Left ventricle myocardium inferior (tissue), 1 donor: ENCODE results near the gene NAA20. TPM values are rescaled to one million over a fixed set of nuclear protein-coding genes. Genes with fewer than 3 reads are reported as not detected.

Experiments
- DNase-seq: peaks from one replicate; pipeline ENCODE4 v3.0.0-alpha.2; 2020
- H3K27ac ChIP-seq: fragments of 200-600 bp; replicated peaks from 2 replicates; pipeline ENCODE4 v1.8.0; 2021
- H3K27me3 ChIP-seq: fragments of 200-600 bp; 2 replicates; pipeline ENCODE4 v1.8.0; 2021; ENCODE audit warnings: low read depth
- H3K36me3 ChIP-seq: fragments of 200-600 bp; 2 replicates; pipeline ENCODE4 v1.8.0; 2021
- H3K4me1 ChIP-seq: fragments of 200-600 bp; 2 replicates; pipeline ENCODE4 v1.8.0; 2021
- H3K4me3 ChIP-seq: fragments of 200-600 bp; 2 replicates; pipeline ENCODE4 v1.8.0; 2021; ENCODE audit warnings: mild to moderate bottlenecking, moderate library complexity
- H3K9me3 ChIP-seq: fragments of 200-600 bp; replicated peaks from 2 replicates; pipeline ENCODE4 v1.8.0; 2021
- intact Hi-C: fragments of 100-400 bp; cut with micrococcal nuclease; formaldehyde crosslinking; loops from one replicate; pipeline ENCODE4 v1.11.0; 2022
- total RNA-seq: library from RNA; stranded (reverse); fragmentation: NEBNext Ultra II Directional; extraction: Animal tissue kit (Norgen Biotek cat#: 25700); gene quantifications from one replicate; pipeline ENCODE4 v1.2.1, GENCODE V29; 2021
- TF ChIP-seq, protein P1 (sequence below): fragments of 200-600 bp; IDR thresholded peaks from 2 replicates; pipeline ENCODE4 v1.8.0; 2021; ENCODE audit warnings: antibody characterized with exemption, mild to moderate bottlenecking, borderline replicate concordance
- donor health status: DM: no; HTN: yes; CAD: no; lungs with severe emphysema.

NAA20 gene
- total RNA-seq, 1 donor from 2014 or later, result 67.5 TPM

DNA sequence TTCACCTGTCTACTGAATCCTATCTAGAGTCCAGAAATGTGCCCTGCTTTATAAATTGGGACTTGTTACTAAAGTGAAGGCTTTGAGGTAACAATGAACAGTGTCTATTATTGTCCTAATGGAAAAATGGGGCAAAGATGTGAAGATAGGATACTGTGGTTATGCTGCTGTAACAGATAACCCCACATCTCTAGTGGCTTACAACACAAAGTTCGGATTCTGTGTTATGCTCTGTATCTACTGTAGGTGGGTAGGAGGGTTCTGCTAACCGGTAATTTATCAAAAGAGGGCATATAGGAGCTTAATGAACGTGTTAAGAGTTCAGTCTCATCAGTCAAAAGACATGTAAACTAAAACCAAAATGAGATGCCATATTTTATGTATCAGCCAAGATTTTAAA lies 6.2 kb downstream of the NAA20 start:
- intact Hi-C loops, result no loop called here
- no peak overlapping the region for H3K4me3 ChIP-seq
- no peak overlapping the region for H3K27ac ChIP-seq
- peaks cover 40% of the 10 kb centered on the region for H3K4me1 ChIP-seq
- no peaks in the 10 kb centered on the region for H3K27me3 ChIP-seq
- H3K9me3 ChIP-seq, result no peaks in the 10 kb centered on the region
- TF ChIP-seq, protein P1, sequence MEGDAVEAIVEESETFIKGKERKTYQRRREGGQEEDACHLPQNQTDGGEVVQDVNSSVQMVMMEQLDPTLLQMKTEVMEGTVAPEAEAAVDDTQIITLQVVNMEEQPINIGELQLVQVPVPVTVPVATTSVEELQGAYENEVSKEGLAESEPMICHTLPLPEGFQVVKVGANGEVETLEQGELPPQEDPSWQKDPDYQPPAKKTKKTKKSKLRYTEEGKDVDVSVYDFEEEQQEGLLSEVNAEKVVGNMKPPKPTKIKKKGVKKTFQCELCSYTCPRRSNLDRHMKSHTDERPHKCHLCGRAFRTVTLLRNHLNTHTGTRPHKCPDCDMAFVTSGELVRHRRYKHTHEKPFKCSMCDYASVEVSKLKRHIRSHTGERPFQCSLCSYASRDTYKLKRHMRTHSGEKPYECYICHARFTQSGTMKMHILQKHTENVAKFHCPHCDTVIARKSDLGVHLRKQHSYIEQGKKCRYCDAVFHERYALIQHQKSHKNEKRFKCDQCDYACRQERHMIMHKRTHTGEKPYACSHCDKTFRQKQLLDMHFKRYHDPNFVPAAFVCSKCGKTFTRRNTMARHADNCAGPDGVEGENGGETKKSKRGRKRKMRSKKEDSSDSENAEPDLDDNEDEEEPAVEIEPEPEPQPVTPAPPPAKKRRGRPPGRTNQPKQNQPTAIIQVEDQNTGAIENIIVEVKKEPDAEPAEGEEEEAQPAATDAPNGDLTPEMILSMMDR, result no peak
- peaks cover 42% of the 10 kb centered on the region for H3K36me3 ChIP-seq
- DNase-seq, result no peak

DNA sequence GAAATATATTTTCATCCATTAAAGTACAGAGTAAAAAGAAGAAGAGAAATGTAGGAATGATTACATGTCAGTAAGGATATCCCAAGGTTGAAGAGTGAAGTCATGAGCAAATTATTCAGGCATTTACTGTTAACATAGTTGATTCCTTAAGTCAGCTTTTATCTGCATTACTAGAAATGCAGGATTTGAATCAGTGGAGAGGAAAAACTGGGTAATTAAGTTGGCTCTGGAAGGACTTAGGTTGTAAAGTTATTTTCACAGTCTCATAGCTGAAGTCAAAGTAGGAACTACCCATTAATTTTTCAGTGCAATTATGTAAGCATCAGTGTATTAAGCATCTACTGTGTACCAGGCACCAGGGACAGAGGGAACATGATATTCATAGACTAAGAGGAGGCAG lies 7.8 kb downstream of the NAA20 start:
- Histone ChIP-seq H3K27me3 (no peaks in the 10 kb centered on the region), H3K9me3 (no peaks in the 10 kb centered on the region), H3K27ac (no peak overlapping the region), H3K4me3 (no peak overlapping the region), H3K36me3 (peaks cover 52% of the 10 kb centered on the region), H3K4me1 (peaks cover 24% of the 10 kb centered on the region)
- intact Hi-C loops, result no loop called here
- DNase-seq, result no peak
- TF ChIP-seq, protein P1, result no peak

DNA sequence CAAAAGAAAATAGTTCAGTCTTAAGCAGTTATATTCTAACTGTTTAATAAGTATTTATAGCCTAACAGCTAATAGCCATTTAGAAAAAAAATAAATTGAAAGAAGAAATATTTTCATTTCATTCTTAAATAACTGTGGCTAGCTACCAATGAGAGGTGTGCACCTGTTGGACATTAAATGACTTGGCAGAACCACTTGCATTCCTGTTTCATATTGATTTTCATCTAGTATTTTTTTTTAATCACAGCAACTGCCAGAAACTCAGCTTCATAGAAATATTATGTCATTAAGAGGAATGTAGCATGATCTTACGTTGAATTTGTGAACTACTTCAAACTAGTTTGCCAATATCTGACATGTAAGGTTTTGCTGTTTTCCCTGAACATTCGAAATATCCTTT lies 10.1 kb downstream of the NAA20 start:
- TF ChIP-seq, protein P1, result no peak
- H3K4me3 ChIP-seq, result no peak overlapping the region
- intact Hi-C loops, result no loop called here
- H3K27me3 ChIP-seq, result no peaks in the 10 kb centered on the region
- H3K36me3 ChIP-seq, result peaks cover 69% of the 10 kb centered on the region
- no peak for DNase-seq
- no peaks in the 10 kb centered on the region for H3K9me3 ChIP-seq
- no peak overlapping the region for H3K27ac ChIP-seq
- peaks cover 11% of the 10 kb centered on the region for H3K4me1 ChIP-seq

DNA sequence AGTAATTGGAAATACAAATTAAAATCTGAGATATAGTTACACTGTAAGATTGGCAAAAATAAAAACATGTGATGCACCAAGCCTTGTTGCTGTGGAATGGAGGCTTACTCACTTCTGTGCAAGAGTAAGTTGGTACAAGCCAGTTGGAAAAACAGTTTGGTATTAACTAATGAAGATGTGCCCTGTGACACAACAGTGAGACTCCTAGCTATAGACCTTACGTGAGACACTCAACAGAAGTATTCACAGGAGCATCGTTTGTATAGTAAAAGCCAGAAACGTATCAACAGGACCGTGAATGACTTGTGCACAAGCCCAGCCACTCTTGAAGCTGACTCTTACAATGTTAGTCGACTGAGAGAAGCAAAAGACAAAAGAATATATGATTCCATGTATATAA lies 14.6 kb downstream of the NAA20 start:
- TF ChIP-seq, protein P1, result no peak
- H3K27me3 ChIP-seq, result no peaks in the 10 kb centered on the region
- H3K9me3 ChIP-seq, result no peaks in the 10 kb centered on the region
- no peaks in the 10 kb centered on the region for H3K4me1 ChIP-seq
- no peak for DNase-seq
- H3K4me3 ChIP-seq, result no peak overlapping the region
- intact Hi-C loops, result no loop called here
- peaks cover 79% of the 10 kb centered on the region for H3K36me3 ChIP-seq
- H3K27ac ChIP-seq, result no peak overlapping the region

DNA sequence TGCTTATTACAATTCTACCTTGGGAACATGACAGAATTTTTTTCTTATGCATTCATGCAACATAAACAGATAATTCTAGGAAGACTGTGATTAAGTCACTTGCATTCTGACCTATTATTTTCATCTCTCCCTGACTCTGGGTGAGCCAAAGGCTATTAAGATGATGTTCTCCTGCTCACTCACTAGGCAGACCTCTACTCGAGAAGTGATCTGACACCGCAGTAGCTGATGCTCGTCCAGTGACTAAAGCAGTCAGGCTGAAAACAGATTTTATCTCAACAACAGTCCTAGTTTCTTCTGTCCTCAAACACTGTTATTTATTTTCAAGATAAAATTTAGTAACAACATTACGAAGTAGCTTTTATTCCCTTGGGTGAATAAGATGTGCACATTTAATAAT lies 17.3 kb downstream of the NAA20 start:
- H3K9me3 ChIP-seq, result no peaks in the 10 kb centered on the region
- intact Hi-C loops, result no loop called here

More for the DNA sequence above, 17.3 kb downstream of the NAA20 start:
- TF ChIP-seq, protein P1, result no peak
- Histone ChIP-seq H3K4me1 (peaks cover 13% of the 10 kb centered on the region), H3K27me3 (no peaks in the 10 kb centered on the region), H3K36me3 (peaks cover 81% of the 10 kb centered on the region), H3K27ac (no peak overlapping the region), H3K4me3 (no peak overlapping the region)
- DNase-seq, result no peak
